GM12892 (cell line): ENCODE data around the gene MAP6.

Source experiments
- POLR2A ChIP-seq: IDR thresholded peaks from 2 replicates; pipeline ENCODE4 v1.6.1; 2011; ENCODE audit warnings: low read depth, low read length, control low read depth
- POLR2AphosphoS5 ChIP-seq: IDR thresholded peaks from 2 replicates; pipeline ENCODE4 v1.6.1; 2011; ENCODE audit warnings: low read depth, low read length, control low read depth

GRCh38 chr11:75625991-75626888 is 42.6 kb downstream of the MAP6 start:
- TF ChIP-seq POLR2A (no peak), POLR2AphosphoS5 (no peak)
